PC-3 (cell line): ENCODE results near the gene SEC16A. TPM values are rescaled to one million over a fixed set of nuclear protein-coding genes. Genes with fewer than 3 reads are reported as not detected.

Experiments
- ATAC-seq: fragments of 200-7000 bp; cut with Tn5 transposase; 2 replicates; pipeline ENCODE4 v1.9.1; 2020; ENCODE audit warnings: mild to moderate bottlenecking, moderate library complexity
- BruUV-seq: library from RNA; stranded (reverse); fragments of 400-500 nt; replicated peaks from 2 replicates; lab custom pipeline; 2021; lab: Mats Ljungman, UMichigan
- CTCF ChIA-PET: fragments of 300-600 bp; sonication (Branson Sonifier 250); formaldehyde crosslinking; loops from one replicate; lab custom pipeline; 2022; ENCODE audit warnings: antibody characterized with exemption; lab: Charles Lee
- POLR2A ChIA-PET: fragments of 300-600 bp; sonication (Branson Sonifier 250); formaldehyde crosslinking; loops from one replicate; lab custom pipeline; 2022; ENCODE audit warnings: antibody characterized with exemption; ENCODE audit not compliant: unreplicated experiment; lab: Charles Lee
- DNase-seq: peaks from one replicate; pipeline ENCODE4 v3.0.0-alpha.2; 2015
- H2AFZ ChIP-seq: fragments of 300-600 bp; sonication (generic); 2 replicates; pipeline ENCODE4 v1.6.0; 2016; ENCODE audit warnings: antibody characterized with exemption, low read length
- H3F3A ChIP-seq: fragments of 300-600 bp; sonication (generic); one replicate; pipeline ENCODE4 v1.6.0; 2017; ENCODE audit warnings: antibody characterized with exemption, low read length, control low read depth, mild to moderate bottlenecking; ENCODE audit not compliant: unreplicated experiment
- H3K27ac ChIP-seq: fragments of 300-600 bp; sonication (generic); 2 replicates; pipeline ENCODE4 v1.5.1; 2016; ENCODE audit warnings: mild to moderate bottlenecking, low read length
- H3K27me3 ChIP-seq: fragments of 300-600 bp; sonication (generic); 2 replicates; pipeline ENCODE4 v1.6.1; 2016; ENCODE audit warnings: low read length, mixed read lengths
- H3K36me3 ChIP-seq: fragments of 300-600 bp; sonication (generic); 2 replicates; pipeline ENCODE4 v1.6.1; 2016; ENCODE audit warnings: low read depth, mixed run types, low read length, mixed read lengths
- H3K4me1 ChIP-seq: fragments of 300-600 bp; sonication (generic); 2 replicates; pipeline ENCODE4 v1.5.1; 2016; ENCODE audit warnings: low read length; ENCODE audit not compliant: insufficient read depth
- H3K4me2 ChIP-seq: fragments of 300-600 bp; sonication (generic); 2 replicates; pipeline ENCODE4 v1.6.0; 2016; ENCODE audit warnings: low read length
- H3K4me3 ChIP-seq: fragments of 300-600 bp; sonication (generic); 2 replicates; pipeline ENCODE4 v1.5.1; 2016; ENCODE audit warnings: mild to moderate bottlenecking, low read length, mixed read lengths
- H3K79me2 ChIP-seq: fragments of 300-600 bp; sonication (generic); 2 replicates; pipeline ENCODE4 v1.6.1; 2017; ENCODE audit warnings: low read length, mixed read lengths
- H3K9ac ChIP-seq: fragments of 300-600 bp; sonication (generic); 2 replicates; pipeline ENCODE4 v1.6.0; 2016; ENCODE audit warnings: mild to moderate bottlenecking, low read length
- H3K9me2 ChIP-seq: fragments of 300-600 bp; sonication (generic); replicated peaks from 2 replicates; pipeline ENCODE4 v1.6.1; 2016; ENCODE audit warnings: mixed run types, low read length, mixed read lengths
- H3K9me3 ChIP-seq: fragments of 300-600 bp; sonication (generic); 2 replicates; pipeline ENCODE4 v1.6.1; 2016; ENCODE audit warnings: low read length, mixed read lengths
- H4K20me1 ChIP-seq: fragments of 300-600 bp; sonication (generic); 2 replicates; pipeline ENCODE4 v1.6.1; 2016; ENCODE audit warnings: low read length, mixed read lengths
- EZH2 ChIP-seq: fragments of 300-600 bp; sonication (generic); IDR thresholded peaks from one replicate; pipeline ENCODE4 v1.6.1; 2017; ENCODE audit warnings: antibody characterized with exemption, mild to moderate bottlenecking, low read length; ENCODE audit not compliant: unreplicated experiment
- EZH2phosphoT487 ChIP-seq: fragments of 300-600 bp; sonication (generic); IDR thresholded peaks from 2 replicates; pipeline ENCODE4 v1.6.1; 2018; ENCODE audit warnings: mild to moderate bottlenecking, antibody characterized with exemption, low read length, borderline replicate concordance
- intact Hi-C: fragments of 100-400 bp; cut with micrococcal nuclease; formaldehyde crosslinking; loops from 2 replicates; pipeline ENCODE4 v1.9.0; 2023
- microRNA-seq: library from miRNA; unstranded; fragments of <30 nt; microRNA quantifications from one replicate; pipeline ENCODE4 v1.1.0, GENCODE V29; 2020; ENCODE audit not compliant: unreplicated experiment
- total RNA-seq: library from RNA; depleted of rRNA; stranded (reverse); fragments of >200 nt; gene quantifications from 2 replicates; pipeline ENCODE4 v1.2.3, GENCODE V29; 2014; rRNA removed
- TF ChIP-seq, protein P1 (sequence below): fragments of 300-600 bp; sonication (generic); conservative IDR thresholded peaks from 2 replicates; pipeline ENCODE4 v1.5.1; 2017; ENCODE audit warnings: antibody characterized with exemption, low read depth, mild to moderate bottlenecking, low read length

SEC16A gene
- total RNA-seq, 1 experiment from 2014 or later, result 28.3 TPM

DNA sequence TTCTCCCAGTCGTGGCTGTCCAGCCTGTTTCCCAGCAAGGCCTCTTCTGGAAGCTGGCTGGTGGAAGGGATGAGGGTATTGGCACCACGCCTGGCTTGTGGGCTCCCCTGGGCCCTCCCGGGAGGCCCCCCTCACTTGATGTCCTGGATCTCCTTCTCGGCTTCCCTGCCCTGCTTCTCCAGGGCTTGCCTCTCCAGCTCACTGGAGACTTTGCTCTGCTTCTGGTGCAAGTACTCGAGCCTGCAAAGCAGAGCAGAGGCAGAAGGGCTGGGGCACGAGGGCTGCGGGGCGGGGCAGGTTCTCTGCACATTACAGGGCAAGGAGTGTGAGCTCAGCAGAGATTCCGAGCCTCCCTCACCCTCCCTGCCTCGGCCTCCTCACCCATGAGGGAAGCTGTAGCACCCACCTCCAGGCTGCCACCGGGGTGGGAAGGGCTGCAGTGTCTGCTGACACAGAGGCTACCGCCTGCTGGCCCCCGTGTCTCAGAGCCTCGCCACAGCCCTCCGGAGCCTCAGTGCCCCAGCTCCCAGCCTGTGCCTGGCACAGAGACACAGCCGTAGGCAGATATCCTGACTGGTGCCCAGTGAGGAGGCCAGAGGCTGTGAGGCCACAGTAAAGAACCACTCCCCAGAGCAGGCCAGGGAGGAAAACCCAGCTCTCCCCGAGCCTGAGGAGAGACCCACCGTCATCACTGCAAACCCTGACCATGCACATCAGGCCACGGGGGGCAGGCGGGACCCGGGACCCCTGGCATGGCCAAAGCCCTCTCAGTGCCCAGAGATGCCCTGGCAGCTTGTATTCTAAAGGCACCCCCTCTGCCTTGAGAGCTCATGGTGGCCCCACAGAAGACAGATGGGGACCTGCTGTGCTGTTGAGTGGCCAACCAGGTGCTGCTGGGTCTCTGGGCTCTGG, 90.0 kb downstream of the SEC16A start:
- H3K36me3 ChIP-seq, result peaks cover 7% of the 10 kb centered on the region
- H3K79me2 ChIP-seq, result 0 out of 2 replicates have a peak, but pooled peaks cover under 1% of the 10 kb centered on the region
- H3K9me3 ChIP-seq, result no peaks in the 10 kb centered on the region
- no peak overlapping the region for H3K9ac ChIP-seq
- no peak overlapping the region for H3K4me3 ChIP-seq
- no peak overlapping the region for H3K4me2 ChIP-seq
- no peaks in the 10 kb centered on the region for H3K4me1 ChIP-seq
- no peak for DNase-seq
- TF ChIP-seq EZH2, result no peak
- H3K27me3 ChIP-seq, result no peaks in the 10 kb centered on the region
- no peaks in the 10 kb centered on the region for H4K20me1 ChIP-seq
- ChIA-PET POLR2A (no interaction called here), CTCF (no interaction called here)
- no peak for ATAC-seq
- H3F3A ChIP-seq, result no peaks in the 10 kb centered on the region
- H3K27ac ChIP-seq, result no peak overlapping the region
- H2AFZ ChIP-seq, result no peak overlapping the region
- intact Hi-C loops, result no loop called here
- BruUV-seq, result no TSS peak
- H3K9me2 ChIP-seq, result no peaks in the 10 kb centered on the region

DNA sequence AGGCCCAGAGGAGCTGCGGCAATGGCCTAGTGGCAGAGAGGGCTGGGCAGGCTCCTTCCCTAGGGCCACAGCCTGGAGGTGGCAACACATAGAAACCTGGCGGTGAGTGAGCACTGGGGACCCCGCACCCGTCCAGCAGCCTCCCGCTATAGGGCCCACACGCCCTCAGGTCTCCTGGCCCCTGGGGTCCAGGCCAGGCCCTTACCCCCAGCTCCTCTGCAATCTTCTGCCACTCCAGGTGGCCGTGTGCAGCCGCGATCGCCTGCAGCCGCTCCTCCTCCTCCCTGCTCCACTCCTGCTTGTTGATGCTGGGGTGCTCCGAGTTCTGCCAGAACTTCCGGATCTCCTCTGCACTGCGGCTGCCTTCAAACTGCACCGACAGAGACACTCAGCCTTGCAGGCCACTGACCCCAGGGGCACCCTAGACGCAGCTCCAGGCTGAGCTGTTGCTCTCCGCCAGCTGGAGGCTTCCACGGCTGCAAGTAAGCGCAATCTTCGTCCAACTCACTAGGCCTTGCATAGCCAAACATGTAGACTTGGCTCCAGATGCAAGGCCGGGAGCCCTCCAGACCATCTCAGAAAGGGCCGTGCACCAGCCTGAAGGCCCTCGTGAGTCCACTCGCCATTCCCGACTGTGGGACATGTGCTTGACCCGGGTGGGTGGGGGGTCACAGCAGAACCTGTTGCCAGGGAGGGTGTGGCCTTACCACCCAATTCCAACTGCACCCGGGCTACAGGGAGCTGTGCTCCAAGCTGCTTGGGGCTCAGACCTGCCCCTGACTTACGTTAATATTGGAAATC, 90.9 kb downstream of the SEC16A start:
- Histone ChIP-seq H3F3A (no peaks in the 10 kb centered on the region), H3K4me2 (no peak overlapping the region), H3K36me3 (peaks cover 10% of the 10 kb centered on the region), H3K27me3 (no peaks in the 10 kb centered on the region), H3K9ac (no peak overlapping the region), H4K20me1 (no peaks in the 10 kb centered on the region), H3K4me3 (no peak overlapping the region), H3K9me3 (no peaks in the 10 kb centered on the region), H3K79me2 (no peaks in the 10 kb centered on the region), H3K9me2 (no peaks in the 10 kb centered on the region), H3K4me1 (no peaks in the 10 kb centered on the region), H2AFZ (no peak overlapping the region), H3K27ac (no peak overlapping the region)
- no peak for DNase-seq
- ATAC-seq, result no peak
- no TSS peak for BruUV-seq
- ChIA-PET POLR2A (no interaction called here), CTCF (no interaction called here)
- TF ChIP-seq EZH2phosphoT487 (no peak), EZH2 (no peak)
- TF ChIP-seq, protein P1, sequence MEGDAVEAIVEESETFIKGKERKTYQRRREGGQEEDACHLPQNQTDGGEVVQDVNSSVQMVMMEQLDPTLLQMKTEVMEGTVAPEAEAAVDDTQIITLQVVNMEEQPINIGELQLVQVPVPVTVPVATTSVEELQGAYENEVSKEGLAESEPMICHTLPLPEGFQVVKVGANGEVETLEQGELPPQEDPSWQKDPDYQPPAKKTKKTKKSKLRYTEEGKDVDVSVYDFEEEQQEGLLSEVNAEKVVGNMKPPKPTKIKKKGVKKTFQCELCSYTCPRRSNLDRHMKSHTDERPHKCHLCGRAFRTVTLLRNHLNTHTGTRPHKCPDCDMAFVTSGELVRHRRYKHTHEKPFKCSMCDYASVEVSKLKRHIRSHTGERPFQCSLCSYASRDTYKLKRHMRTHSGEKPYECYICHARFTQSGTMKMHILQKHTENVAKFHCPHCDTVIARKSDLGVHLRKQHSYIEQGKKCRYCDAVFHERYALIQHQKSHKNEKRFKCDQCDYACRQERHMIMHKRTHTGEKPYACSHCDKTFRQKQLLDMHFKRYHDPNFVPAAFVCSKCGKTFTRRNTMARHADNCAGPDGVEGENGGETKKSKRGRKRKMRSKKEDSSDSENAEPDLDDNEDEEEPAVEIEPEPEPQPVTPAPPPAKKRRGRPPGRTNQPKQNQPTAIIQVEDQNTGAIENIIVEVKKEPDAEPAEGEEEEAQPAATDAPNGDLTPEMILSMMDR, result no peak
- intact Hi-C loops, result no loop called here

Small RNAs within 50 kb of the gene (microRNA-seq; reads per million reads assigned to microRNA genes)
- not detected for gene MIR4673

Other genes starting within 250 kb of the SEC16A start
- gene QSOX2, start 237.2 kb downstream of the SEC16A start, total RNA-seq, result 9.9 and 10.7 TPM in 2 replicates
- gene CCDC187, start 178.9 kb downstream of the SEC16A start, total RNA-seq, result 0.04 TPM in 1 of 2 replicates, not detected in the other
- 26.9 and 27.8 TPM in 2 replicates for gene GPSM1, start 155.5 kb downstream of the SEC16A start, total RNA-seq
- 51.4 and 64.9 TPM in 2 replicates for gene DNLZ, start 119.3 kb downstream of the SEC16A start, total RNA-seq
- gene CARD9, start 109.4 kb downstream of the SEC16A start, total RNA-seq, result 0.52 and 1.1 TPM in 2 replicates
- gene SNAPC4, start 82.9 kb downstream of the SEC16A start, total RNA-seq, result 7.5 and 7.8 TPM in 2 replicates
- 32.3 and 38.3 TPM in 2 replicates for gene ENTR1, start 72.4 kb downstream of the SEC16A start, total RNA-seq
- gene PMPCA, start 72.4 kb downstream of the SEC16A start, total RNA-seq, result 44.3 and 54.9 TPM in 2 replicates
- gene INPP5E, start 43.2 kb downstream of the SEC16A start, total RNA-seq, result 10.7 and 12.2 TPM in 2 replicates
- 14.3 and 20.8 TPM in 2 replicates for gene NOTCH1, start 63.0 kb upstream of the SEC16A start, total RNA-seq
- gene EGFL7, start 179.9 kb upstream of the SEC16A start, total RNA-seq, result 23.1 and 29.5 TPM in 2 replicates
- gene AGPAT2, start 204.4 kb upstream of the SEC16A start, total RNA-seq, result 103 and 106 TPM in 2 replicates
- gene DIPK1B, start 229.5 kb upstream of the SEC16A start, total RNA-seq, result 19.5 and 26.3 TPM in 2 replicates